ENCODE data around the gene IL12A.

The IL12A gene

DNA sequence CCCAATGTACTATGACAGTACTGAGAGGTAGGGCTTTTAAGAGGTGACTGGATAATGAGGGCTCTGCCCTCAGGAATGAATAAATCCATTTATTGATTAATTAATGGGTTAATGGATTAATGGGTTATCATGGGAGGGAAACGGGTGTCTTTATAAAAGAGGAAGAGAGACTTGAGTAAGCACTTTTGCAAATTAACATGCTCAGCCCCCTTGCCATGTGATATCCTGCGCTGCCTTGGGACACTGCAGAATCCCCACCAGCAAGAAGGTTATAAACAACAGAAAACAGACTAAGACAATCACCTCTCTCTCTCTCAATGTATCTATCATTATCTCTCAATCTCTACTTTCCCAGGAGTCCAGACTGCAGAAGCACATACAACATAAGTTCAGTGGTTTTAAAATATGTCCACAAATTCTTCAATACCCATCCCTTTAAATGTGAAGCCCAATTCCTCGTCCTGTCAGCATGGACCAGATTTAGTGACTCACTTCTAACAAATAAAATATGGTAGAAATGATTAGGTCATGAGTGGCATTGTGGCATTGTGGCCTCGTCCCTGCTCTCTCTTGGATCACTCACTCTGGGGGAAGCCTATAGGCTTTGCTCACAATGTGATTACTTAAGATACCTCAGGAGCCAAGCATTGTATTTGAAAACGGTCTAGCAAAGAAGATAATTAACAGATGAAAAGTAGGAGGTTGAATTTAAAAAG lies 40.0 kb upstream of the IL12A start:
- no peak for DNase-seq
- H3K4me3 ChIP-seq (ENCODE audit: low read depth, low read length): no peak overlapping the region
- H3K9me3 ChIP-seq: no peaks in the 10 kb centered on the region
- no peaks in the 10 kb centered on the region for H3K36me3 ChIP-seq
- H3K27me3 ChIP-seq: no peaks in the 10 kb centered on the region
- H3K4me1 ChIP-seq: peaks cover 5% of the 10 kb centered on the region
- TF ChIP-seq, protein P1, sequence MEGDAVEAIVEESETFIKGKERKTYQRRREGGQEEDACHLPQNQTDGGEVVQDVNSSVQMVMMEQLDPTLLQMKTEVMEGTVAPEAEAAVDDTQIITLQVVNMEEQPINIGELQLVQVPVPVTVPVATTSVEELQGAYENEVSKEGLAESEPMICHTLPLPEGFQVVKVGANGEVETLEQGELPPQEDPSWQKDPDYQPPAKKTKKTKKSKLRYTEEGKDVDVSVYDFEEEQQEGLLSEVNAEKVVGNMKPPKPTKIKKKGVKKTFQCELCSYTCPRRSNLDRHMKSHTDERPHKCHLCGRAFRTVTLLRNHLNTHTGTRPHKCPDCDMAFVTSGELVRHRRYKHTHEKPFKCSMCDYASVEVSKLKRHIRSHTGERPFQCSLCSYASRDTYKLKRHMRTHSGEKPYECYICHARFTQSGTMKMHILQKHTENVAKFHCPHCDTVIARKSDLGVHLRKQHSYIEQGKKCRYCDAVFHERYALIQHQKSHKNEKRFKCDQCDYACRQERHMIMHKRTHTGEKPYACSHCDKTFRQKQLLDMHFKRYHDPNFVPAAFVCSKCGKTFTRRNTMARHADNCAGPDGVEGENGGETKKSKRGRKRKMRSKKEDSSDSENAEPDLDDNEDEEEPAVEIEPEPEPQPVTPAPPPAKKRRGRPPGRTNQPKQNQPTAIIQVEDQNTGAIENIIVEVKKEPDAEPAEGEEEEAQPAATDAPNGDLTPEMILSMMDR (IDR thresholded peaks at IDR 0.05; ENCODE audit: low read depth, low read length): no peak

DNA sequence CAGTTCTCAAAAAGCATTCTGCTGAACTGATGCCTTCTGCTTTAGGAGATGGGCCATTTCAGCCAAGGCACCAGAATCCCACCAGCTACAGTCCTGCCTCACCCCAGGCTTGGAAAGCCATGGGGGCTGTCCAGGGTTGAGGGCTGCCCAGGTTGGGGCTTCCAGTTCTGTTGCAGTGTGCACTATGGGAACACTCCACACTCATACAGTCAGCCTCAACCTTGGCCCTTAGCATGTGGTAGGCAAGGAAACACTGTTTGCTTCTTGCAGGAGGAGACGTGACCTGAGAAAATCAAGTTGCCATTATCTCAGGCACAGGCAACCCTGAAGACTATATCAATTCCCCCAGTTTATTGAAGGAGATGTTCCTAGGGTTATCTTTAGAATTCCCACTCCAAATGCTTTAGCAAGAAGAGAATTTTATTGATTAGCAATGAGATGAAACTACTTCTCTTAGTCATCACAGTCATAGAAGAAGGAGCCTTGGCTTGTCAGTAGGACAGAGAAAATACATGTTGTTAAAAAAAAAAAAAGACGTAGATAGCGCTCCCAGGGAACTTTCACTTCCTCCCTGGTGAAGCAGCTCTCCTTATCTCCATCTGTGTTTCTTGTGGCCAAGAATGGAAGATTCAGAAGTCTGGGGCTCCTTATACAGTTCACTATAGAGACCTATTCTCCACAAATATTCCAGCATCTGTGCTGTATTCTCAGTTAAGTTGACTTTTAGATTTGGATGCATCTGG lies 38.3 kb upstream of the IL12A start:
- TF ChIP-seq, protein P1 (IDR thresholded peaks at IDR 0.05; ENCODE audit: low read depth, low read length): no peak
- no peak for DNase-seq
- Histone ChIP-seq H3K36me3 (no peaks in the 10 kb centered on the region), H3K4me1 (peaks cover 5% of the 10 kb centered on the region), H3K4me3 (ENCODE audit: low read depth, low read length) (no peak overlapping the region), H3K27me3 (no peaks in the 10 kb centered on the region), H3K9me3 (no peaks in the 10 kb centered on the region)

DNA sequence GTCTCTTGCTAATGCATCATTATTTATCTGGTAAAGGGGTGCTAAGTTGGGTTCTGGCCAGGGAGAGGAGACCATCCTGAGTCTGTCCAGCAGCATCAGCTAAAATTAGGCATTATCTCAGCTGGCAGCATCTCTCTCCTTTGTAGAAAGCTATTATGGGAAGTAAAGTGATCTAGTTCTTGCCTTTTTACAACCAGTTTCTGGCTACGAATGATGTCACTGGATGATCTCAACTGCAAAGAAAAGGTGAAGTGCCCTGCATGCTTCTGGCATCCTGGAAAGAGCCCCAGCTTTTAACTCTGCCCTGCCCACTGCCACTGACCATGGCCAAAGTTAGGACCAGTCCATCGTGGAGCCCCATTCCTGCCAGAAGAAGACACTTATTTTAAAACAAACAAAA lies 37.1 kb upstream of the IL12A start:
- TF ChIP-seq, protein P1 (IDR thresholded peaks at IDR 0.05; ENCODE audit: low read depth, low read length): no peak

DNA sequence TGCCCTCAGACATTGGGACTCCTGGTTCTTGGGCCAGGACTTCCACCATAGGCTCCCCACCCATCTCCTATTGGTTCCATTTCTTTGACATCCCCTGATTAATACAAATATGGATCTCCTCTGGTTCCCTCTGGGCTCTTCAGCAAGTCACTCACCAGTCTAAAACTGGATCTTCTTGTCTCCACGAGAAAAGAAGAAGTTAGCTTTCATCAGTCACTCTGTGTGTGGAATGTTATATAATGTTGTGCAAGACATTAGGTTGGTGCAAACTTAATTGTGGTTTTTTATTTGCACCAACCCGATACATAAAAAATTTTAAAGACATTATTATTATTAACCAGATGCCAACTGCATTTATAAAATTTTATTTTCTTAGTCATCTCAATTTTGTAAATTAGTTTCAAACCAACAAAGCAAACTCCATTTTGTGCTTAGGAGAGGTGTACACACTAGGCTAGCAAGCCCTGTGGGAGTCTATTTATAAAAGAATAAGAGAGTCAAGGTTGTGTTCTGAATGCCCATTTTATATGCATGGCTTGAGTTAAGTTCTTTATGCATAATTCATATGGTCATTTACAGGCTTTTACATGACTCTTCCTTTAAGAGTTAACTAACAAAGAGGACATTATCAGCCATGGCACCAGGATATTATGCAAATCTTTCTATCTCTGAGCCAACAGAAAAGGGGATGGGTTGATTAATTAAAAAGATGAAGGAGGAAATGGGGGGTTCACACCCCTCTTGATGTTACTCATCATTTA lies 35.1 kb upstream of the IL12A start:
- TF ChIP-seq, protein P1 (IDR thresholded peaks at IDR 0.05; ENCODE audit: low read depth, low read length): no peak
- H3K4me1 ChIP-seq: peaks cover under 1% of the 10 kb centered on the region; the same call in 1 of the 2 replicates
- no peak overlapping the region for H3K4me3 ChIP-seq (ENCODE audit: low read depth, low read length)
- no peaks in the 10 kb centered on the region for H3K36me3 ChIP-seq
- no peak for DNase-seq
- H3K27me3 ChIP-seq: no peaks in the 10 kb centered on the region
- H3K9me3 ChIP-seq: no peaks in the 10 kb centered on the region

More for the DNA sequence above, 37.1 kb upstream of the IL12A start:
- Histone ChIP-seq H3K9me3 (no peaks in the 10 kb centered on the region), H3K4me1 (peaks cover 5% of the 10 kb centered on the region), H3K4me3 (ENCODE audit: low read depth, low read length) (no peak overlapping the region), H3K36me3 (no peaks in the 10 kb centered on the region), H3K27me3 (no peaks in the 10 kb centered on the region)
- DNase-seq: no peak

DNA sequence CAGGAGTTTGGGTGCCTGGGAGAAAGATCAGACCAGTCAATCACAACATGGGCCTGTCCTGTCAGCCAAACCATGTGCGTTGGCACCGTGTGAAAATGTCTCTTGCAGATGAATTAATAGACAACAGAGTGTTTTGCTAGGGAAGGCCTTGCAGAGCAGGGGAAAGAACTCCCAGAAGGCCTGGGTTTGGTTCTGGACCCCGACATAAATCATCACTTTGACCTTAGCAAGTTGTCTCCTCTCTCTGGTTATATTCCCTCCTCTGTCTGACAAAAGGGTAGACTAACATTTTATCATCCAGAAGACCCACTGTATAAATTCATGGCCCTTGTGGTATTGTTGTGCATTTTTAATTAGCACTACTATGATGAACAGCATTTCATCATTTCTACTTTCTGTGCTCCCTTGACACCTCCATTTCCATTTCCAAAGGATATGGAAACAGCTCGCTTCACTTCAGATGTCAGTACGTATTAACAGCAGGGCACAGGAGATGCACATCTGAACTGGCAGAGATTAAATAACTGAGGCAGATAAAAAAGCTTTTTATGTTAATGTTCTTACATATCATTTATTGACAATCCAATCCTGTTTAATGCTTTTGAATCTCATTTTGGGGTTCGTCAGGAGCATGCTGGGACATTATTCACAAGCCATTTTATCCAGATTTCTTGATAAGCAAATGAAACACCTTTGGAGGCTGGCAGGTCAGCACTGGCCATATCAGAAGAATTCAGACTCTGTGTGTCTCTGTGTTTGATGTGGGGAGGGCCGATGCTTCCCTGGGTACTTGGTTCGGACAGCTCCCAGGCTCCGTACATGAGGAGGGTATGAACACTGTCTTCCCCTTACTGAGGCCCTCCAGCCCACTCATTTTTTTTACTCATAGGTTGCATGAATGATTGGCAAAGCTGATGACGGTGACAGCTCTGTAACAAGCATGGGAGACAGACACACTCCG lies 28.2 kb upstream of the IL12A start:
- no peak overlapping the region for H3K4me3 ChIP-seq (ENCODE audit: low read depth, low read length)
- TF ChIP-seq, protein P1 (IDR thresholded peaks at IDR 0.05; ENCODE audit: low read depth, low read length): no peak
- H3K27me3 ChIP-seq: no peaks in the 10 kb centered on the region
- H3K9me3 ChIP-seq: no peaks in the 10 kb centered on the region
- H3K4me1 ChIP-seq: no peaks in the 10 kb centered on the region
- no peaks in the 10 kb centered on the region for H3K36me3 ChIP-seq
- no peak for DNase-seq
